Measurements from ENCODE around the gene GMNN. TPM values are rescaled to one million over a fixed set of nuclear protein-coding genes. Genes with fewer than 3 reads are reported as not detected.
"Not testable (repeated sequence)": the region's sequence is repeated elsewhere in the genome, so short reads cannot be mapped to it uniquely, and the experiment has no call there.

The GMNN gene
- total RNA-seq, 6 donors from 2014 or later = 6.5 to 10.3 (median 8.9) TPM

GRCh38 chr6:24749297-24749696, 25.4 kb upstream of the GMNN start:
- Histone ChIP-seq H3K4me3 (no peak overlapping the region), H3K27me3 (no peaks in the 10 kb centered on the region), H3K36me3 (no peaks in the 10 kb centered on the region), H3K4me1 (no peaks in the 10 kb centered on the region), H3K27ac (peak overlapping the region; percentile 16 to 61 (median 43)), H3K9me3 (no peaks in the 10 kb centered on the region)
- 50 to 56% methylated on average over 3 of the region's 3 CpGs for WGBS, 2 donors
- TF ChIP-seq POLR2AphosphoS5 (IDR thresholded peaks at IDR 0.05) (no peak), POLR2A (IDR thresholded peaks at IDR 0.05) (no peak), CTCF (IDR thresholded peaks at IDR 0.05) (no peak), EP300 (IDR thresholded peaks at IDR 0.05) (no peak)
- DNase-seq = no peak
- ATAC-seq (ENCODE audit: low FRiP score in 2 of 2) = peak in 1 of 2 donors; percentile 26

- DNase-seq = not testable (repeated sequence)
- 69 to 74% methylated on average over 3 of the region's 3 CpGs for WGBS, 2 donors
Measured at GRCh38 chr6:24750878-24751277, 23.9 kb upstream of the GMNN start.

GRCh38 chr6:24752503-24752902, 22.2 kb upstream of the GMNN start:
- no peaks in the 10 kb centered on the region for H3K9me3 ChIP-seq
- TF ChIP-seq CTCF (IDR thresholded peaks at IDR 0.05) = no peak
- no peak for TF ChIP-seq POLR2A (IDR thresholded peaks at IDR 0.05)
- TF ChIP-seq EP300 (IDR thresholded peaks at IDR 0.05) = no peak
- WGBS, 2 donors = 28 to 42% methylated on average over 2 of the region's 2 CpGs

More at GRCh38 chr6:24750878-24751277, 23.9 kb upstream of the GMNN start:
- not testable (repeated sequence) for H3K27me3 ChIP-seq; H3K27ac ChIP-seq; H3K4me1 ChIP-seq; H3K4me3 ChIP-seq; ATAC-seq (ENCODE audit: low FRiP score in 2 of 2); H3K36me3 ChIP-seq; H3K9me3 ChIP-seq

DNA sequence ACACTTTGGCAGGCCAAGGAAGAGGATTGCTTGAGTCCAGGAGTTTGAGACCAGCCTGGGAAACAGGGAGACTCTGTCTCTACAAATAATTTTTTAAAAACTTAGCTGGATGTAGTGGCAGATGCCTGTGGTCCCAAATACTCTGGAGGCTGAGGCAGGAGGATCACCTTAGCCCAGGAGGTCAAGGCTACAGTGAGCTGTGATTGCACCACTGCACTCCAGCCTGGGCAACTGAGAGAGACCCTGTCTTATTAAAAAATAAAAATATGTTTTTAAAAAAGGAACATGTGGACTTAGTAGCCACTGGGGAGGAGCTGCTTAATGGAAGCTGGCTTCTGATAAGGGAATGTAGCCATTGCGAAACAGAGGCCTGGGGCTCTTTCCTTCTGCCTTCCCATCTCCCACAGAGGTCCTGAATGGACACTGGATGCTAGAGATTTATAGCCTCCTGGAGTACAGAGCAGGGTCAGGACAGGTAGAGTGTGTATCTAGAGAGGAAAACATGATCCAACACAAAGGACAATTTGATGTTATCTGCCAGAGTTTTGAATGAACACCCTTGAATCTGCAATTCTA, 21.7 kb upstream of the GMNN start:
- H3K27ac ChIP-seq = no peak overlapping the region
- ATAC-seq (ENCODE audit: low FRiP score in 2 of 2) (no peak), DNase-seq (no peak)
- H3K4me3 ChIP-seq = no peak overlapping the region
- no peaks in the 10 kb centered on the region for H3K36me3 ChIP-seq
- H3K27me3 ChIP-seq = no peaks in the 10 kb centered on the region
- WGBS, 2 donors = 87 to 91% methylated on average over 1 of the region's 1 CpG
- TF ChIP-seq POLR2AphosphoS5 (IDR thresholded peaks at IDR 0.05) (no peak), CTCF (IDR thresholded peaks at IDR 0.05) (no peak), EP300 (IDR thresholded peaks at IDR 0.05) (no peak), POLR2A (IDR thresholded peaks at IDR 0.05) (no peak)
- H3K9me3 ChIP-seq = no peaks in the 10 kb centered on the region
- peaks cover 0 to 2% (median 0%) of the 10 kb centered on the region in 4 donors for H3K4me1 ChIP-seq

More at GRCh38 chr6:24752503-24752902, 22.2 kb upstream of the GMNN start:
- no peaks in the 10 kb centered on the region for H3K27me3 ChIP-seq
- peaks cover 0 to 2% (median 0%) of the 10 kb centered on the region in 4 donors for H3K4me1 ChIP-seq
- H3K27ac ChIP-seq = no peak overlapping the region
- DNase-seq (no peak), ATAC-seq (ENCODE audit: low FRiP score in 2 of 2) (no peak)
- no peak overlapping the region for H3K4me3 ChIP-seq
- no peaks in the 10 kb centered on the region for H3K36me3 ChIP-seq

DNA sequence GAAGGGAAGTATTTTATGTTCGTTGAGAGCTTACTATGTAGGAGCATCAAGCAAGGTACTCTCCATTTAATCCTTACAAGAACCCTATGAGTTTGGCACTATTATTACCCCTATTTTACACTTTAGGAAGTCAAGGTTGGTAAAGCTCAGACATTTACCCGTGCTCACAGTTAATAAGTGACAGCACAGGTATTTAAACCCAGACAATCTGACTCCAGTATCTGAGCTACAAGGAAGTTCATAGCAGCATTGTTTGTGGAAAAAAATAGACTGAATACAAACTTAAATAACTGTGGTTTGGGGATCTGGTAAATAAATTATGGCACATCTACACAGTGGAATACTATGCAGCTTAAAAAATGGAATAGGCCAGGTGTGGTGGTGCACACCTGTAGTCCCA, 21.2 kb upstream of the GMNN start:
- ATAC-seq (ENCODE audit: low FRiP score in 2 of 2) = no peak

DNA sequence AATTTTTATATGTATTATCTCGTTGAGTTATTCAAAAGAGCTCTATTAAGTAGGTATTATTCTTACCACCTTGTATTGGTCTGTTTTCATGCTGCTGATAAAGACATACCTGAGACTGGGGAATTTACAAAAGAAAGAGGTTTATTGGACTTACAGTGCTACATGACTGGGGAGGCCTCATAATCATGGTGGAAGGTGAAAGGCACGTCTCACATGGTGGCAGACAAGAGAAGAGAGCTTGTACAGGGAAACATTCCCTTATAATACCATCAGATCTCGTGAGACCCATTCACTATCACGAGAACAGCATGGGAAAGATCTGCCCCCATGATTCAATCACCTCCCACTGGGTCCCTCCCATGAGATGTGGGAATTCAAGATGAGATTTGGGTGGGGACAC, 20.4 kb upstream of the GMNN start:
- not testable (repeated sequence) for ATAC-seq (ENCODE audit: low FRiP score in 2 of 2); H3K27me3 ChIP-seq; H3K4me1 ChIP-seq; DNase-seq; H3K27ac ChIP-seq; H3K9me3 ChIP-seq; H3K4me3 ChIP-seq; H3K36me3 ChIP-seq
- 93 to 94% methylated on average over 4 of the region's 4 CpGs for WGBS, 2 donors

More for the DNA sequence above, 21.2 kb upstream of the GMNN start:
- Histone ChIP-seq H3K27me3 (no peaks in the 10 kb centered on the region), H3K36me3 (no peaks in the 10 kb centered on the region), H3K9me3 (no peaks in the 10 kb centered on the region), H3K27ac (no peak overlapping the region), H3K4me1 (peaks cover 0 to 2% (median 0%) of the 10 kb centered on the region in 4 donors), H3K4me3 (no peak overlapping the region)
- WGBS, 2 donors = 67 to 80% methylated on average over 2 of the region's 2 CpGs
- DNase-seq = no peak
- TF ChIP-seq POLR2A (IDR thresholded peaks at IDR 0.05) (no peak), EP300 (IDR thresholded peaks at IDR 0.05) (no peak), POLR2AphosphoS5 (IDR thresholded peaks at IDR 0.05) (no peak), CTCF (IDR thresholded peaks at IDR 0.05) (no peak)

Data from upper lobe of left lung (tissue), 6 donors.